NCI-H446 (cell line): ENCODE results near the gene MON1B.

Experiments used
- DNase-seq, 2 experiments: peaks; one replicate each; lab custom pipeline; 2025; lab: John Stamatoyannopoulos, UW

The MON1B gene

DNA sequence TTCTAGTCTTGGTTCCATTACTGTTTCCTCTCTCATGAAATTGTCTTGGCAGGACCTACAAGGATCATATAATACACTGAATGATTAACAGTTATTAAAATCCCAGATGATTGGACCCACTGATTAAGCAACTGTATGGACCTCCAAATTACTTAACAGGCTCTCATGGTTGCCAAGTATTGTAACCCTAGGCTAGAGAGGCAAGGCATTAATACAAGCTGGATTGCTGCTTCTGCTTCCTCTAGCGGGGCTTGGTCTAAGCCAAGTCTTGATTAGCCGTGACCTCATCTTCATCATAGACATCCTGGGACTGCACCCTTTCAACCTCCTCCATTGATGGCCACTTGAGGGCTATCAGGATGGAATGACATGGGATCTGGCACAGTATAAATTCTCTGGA is 55.2 kb downstream of the MON1B start:
- no peak for DNase-seq

DNA sequence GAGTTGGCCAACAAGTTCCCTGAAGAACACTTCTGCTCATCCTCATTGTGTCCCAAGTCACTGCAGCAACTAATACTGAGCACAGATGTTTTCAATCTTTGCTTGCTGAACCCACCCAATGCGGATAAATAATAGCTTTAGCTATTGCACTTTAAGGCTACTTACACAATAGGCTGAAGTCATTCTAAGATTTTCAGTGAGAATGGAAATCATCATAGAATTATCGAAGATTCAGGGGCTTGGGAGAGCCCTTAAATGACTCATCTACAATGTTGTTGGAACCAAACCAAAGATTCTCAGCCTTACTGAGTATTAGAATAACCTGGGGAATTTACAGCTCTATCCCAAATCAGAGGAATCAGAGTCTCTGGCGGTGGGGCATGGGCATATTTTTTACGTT is 59.4 kb downstream of the MON1B start:
- no peak for DNase-seq
